HEK293T (cell line): ENCODE data around the gene CTDSPL.

Source experiments
- HDGF ChIP-seq: fragments of 450-650 bp; IDR thresholded peaks from 2 replicates; pipeline ENCODE4 v1.6.1; 2017; ENCODE audit warnings: antibody characterized with exemption, borderline replicate concordance
- SP1 ChIP-seq: fragments of 450-650 bp; IDR thresholded peaks from 2 replicates; pipeline ENCODE4 v1.6.1; 2017
- TARDBP ChIP-seq: fragments of 450-650 bp; IDR thresholded peaks from 2 replicates; pipeline ENCODE4 v1.6.1; 2016

GRCh38 chr3:37944391-37944842 is 82.7 kb downstream of the CTDSPL start:
- no peak for TF ChIP-seq SP1
- no peak for TF ChIP-seq HDGF
- no peak for TF ChIP-seq TARDBP
